GM04503 (cell line): ENCODE data around the gene SERPING1.

ENCODE experiments used
- DNase-seq: peaks from one replicate; pipeline ENCODE4 v3.0.0-alpha.2; 2012; ENCODE audit warnings: low read depth

Gene SERPING1

DNA sequence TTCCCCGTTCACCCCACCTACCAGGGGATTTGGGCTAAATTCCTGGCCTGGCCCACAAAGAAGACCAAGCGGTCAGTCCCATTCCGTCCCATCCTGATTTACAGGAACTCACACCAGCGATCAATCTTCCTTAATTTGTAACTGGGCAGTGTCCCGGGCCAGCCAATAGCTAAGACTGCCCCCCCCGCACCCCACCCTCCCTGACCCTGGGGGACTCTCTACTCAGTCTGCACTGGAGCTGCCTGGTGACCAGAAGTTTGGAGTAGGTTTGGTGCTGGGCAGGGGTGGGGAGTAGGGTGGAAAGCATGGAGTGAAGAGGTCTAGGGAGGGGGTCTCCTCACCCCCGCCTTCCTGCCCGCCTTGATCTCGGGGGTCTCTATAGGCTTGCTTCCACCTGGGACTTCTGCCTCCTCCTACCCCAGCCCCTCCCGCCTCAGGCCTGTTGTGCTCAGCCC is at the start of gene SERPING1:
Gene SERPING1 (plus strand): TSS at position 225 of the 455 bp plus-strand sequence. CDS start 586 bp downstream, outside the sequence.
- no peak for DNase-seq

DNA sequence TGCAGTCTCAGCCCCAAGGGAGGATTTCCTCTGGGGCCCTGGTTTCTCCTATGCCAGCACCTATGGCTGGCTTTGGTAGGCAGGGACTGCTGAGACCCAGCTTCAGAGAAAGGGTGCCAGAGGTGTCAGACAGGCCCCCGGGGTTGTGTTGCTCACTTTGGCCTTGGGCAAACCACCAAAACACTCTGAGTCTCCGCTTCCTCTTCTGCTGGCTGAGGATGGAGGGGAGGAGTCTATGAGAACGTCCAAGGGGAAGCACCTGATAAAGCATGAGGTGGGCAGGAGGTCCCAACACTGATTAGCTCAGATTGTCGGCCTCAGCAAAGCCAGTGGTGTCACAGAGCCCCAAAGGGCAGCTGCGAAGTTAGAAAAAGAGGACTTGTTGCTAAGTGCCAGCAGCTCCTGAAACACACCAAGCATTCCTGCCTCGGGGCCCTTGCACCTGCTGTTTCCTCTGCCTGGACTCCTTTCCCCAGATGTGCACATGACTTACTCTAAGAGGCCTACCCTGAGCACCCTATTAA is 49.6 kb upstream of the SERPING1 start:
- DNase-seq: no peak

GRCh38 chr11:57549983-57550382 is 47.5 kb upstream of the SERPING1 start:
- no peak for DNase-seq

- no peak for DNase-seq
Observed at GRCh38 chr11:57551941-57552340, 45.5 kb upstream of the SERPING1 start.

DNA sequence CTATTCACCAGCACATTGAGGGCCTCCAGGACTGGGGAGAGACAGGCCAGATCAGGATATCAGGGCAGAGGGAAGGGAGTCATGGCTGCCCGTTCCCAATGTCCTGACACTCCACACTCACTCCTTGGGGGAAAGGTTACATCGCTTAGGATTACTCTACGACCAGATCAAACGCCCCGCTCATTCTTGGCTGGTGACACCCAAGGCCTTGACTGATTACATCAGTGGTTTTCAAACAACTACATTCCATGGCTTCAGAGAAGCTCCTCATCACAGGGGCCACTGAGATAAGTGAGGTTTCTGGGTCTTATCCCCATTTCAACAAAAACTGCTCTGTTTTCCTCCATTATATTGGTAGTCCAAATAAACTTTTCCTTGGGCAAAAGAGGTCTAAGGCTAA is 45.0 kb upstream of the SERPING1 start:
- no peak for DNase-seq

GRCh38 chr11:57555393-57555792 is 42.1 kb upstream of the SERPING1 start:
- DNase-seq: no peak

DNA sequence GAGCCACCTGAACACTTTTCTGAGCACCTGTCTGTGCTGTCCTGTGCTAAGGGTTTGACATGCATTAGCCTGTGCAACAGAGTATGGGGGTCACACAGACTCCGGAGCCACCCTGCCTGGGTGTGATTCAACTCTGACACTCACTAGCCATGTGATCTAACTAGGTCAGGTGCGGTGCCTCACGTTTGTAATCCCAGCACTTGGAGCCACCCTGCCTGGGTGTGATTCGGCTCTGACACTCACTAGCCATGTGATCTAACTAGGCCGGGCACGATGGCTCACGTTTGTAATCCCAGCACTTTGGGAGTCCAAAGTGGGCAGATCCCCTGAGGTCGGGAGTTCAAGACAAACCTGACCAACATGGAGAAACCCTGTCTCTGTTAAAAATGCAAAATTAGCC is 41.4 kb upstream of the SERPING1 start:
- no peak for DNase-seq

DNA sequence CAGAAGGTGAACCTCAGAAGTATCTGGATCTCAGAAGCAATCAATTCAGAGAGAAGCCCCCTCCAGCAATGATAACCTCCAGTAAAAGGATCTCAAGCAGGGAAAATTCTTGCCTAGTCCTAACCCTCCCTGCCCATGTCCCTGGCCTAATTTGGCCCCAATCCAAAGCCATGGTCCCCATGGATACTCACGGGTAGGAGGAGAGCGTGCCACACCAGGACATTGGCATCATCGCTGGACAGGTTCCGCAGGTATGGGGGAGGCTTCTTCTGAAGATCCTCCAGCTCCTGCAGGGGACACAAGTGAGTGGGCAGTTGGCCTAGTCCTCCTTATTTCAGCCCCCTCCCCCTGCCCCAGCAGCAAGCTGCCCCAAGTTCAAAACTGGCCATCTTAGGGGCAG is 37.3 kb upstream of the SERPING1 start:
- no peak for DNase-seq

DNA sequence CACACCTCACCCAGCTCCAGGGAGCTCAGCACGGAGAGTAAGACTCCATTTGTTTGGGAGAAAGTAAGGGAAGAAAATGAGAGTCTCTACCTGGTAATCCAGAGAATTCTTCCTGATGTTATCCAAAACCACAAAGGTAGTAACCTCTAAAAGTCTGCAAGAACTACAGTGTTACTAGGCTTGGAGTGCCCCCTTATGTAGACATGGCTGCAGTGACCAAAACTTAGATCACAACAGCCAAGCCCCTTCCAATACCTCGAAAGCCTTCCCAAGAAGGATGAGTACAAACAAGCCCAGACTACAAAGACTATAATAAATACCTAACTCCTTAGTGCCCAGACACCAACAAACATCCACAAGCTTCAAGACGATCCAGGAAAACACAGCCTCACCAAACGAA is 34.9 kb upstream of the SERPING1 start:
- no peak for DNase-seq

GRCh38 chr11:57566005-57566904 is 31.2 kb upstream of the SERPING1 start:
- DNase-seq: peak; percentile 3

DNA sequence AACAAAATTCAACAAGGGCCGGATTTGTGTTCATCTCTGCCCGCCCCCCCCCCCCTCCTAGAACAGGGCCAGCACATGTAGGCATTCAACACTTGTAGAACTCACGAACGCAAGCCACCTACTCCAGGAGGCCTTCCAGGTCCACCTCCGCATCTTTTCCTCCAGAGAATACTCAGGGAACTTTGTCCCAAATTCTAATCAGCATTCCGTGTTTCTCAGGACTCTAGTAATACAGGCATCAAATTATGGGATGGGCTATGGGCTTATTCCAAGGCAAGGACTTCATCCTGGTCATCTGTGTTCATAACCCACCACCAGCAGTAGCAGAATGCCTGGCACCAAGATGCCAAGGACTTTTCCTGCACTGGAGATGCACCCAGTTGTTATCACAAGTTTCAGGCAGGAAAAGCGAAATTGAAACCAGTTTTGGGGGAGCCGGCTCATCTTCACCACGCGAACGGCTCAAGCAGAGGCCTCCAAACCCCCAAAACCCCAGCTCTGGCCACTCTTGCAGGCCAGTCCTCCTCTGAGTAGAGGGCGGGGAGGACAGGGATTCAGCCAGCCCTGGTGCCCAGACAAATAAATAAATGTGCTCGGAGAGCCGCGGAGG is 30.5 kb upstream of the SERPING1 start:
- peak; percentile 6 for DNase-seq

DNA sequence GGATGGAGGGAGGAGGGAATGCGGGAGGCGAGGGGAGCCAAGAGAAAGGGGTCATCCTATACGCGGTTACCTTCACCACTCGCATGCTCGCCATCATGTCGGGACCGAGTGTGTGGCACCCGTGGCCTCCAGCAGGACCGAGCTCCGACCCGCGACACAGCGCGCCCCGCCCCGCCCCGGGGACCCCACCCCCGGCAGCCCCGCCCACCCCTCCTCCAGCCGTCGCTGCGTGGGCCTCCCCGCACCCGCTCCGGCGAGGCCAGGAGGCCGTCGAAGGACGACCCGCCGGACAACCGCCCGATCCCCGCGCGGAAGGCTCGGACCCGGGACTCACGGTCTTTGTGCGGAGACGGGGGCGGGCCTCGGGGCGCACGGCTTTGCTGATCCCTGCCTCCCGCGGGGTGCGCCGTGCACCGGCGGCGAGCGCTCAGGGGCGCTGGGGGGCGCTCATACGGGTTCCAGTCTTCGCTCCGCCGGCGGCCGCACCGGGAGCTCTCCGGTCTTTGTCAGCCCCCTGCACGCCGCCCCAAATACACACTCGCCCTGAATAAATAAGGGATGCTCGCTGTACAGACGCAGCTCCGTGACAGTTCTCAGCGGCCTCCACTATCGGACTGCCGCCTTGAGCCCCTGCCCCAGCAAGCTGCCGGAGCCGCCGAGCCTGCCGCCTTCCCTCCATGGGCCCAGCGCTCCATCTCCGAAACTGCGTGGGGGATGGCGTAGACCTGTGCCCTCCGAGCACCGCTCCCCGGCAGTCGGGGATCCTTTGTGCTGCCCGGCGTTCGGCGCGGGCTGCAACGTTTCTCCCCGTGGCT is 29.8 kb upstream of the SERPING1 start, which contains the start of gene UBE2L6:
Gene UBE2L6 (minus strand): TSS at position 158 of the 815 bp plus-strand sequence. CDS start 61 bp downstream, at position 97.
- DNase-seq: peak; percentile 1

- peak; percentile 11 for DNase-seq
Observed at GRCh38 chr11:57568330-57568766, 29.1 kb upstream of the SERPING1 start.

- DNase-seq: no peak
Observed at GRCh38 chr11:57571606-57572005, 25.9 kb upstream of the SERPING1 start.

DNA sequence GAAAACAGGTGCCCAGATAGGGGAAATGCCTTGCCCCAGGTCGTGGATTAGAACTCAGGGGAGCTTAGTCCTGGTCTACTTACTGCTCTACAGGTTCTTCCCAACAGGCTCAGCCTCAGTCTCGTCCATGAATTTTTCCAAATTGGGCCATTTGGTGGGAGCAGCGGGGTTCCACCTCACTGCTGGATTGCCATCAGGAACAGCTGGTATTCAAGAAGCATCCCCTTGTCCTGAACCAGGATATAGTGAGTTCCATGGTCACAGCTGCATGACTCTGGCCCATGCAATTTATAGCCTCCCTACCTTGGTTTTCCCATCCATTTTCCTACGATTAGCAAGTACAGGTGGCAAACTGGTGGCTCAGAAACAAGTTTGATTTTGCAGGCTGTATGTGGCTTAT is 23.4 kb upstream of the SERPING1 start:
- no peak for DNase-seq

GRCh38 chr11:57584341-57584740 is 13.1 kb upstream of the SERPING1 start:
- no peak for DNase-seq

GRCh38 chr11:57585301-57585700 is 12.2 kb upstream of the SERPING1 start:
- DNase-seq: no peak

DNA sequence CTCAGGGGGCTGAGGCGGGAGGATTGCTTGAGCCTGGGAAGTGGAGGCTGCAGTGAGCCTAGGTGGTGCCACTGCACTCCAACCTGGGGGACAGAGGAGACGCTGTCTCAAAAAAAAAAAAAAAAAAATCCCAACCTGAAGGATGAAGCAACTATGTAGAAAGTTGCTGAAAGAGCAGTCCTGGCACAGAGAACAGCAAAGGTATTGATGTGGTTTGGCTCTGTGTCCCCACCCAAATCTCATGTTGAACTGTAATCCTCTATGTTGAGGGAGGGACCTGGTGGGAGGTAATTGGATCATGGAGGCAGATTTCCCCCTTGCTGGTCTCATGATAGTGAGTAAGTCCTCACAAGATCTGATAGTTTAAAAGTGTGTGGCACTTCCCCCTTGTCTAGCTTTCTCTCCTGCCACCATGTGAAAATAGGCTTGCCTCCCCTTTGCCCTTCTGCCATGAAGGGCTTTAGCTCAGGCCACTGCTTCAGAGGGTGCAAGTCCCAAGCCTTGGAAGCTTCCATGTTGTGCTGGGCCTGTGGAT is 10.7 kb upstream of the SERPING1 start:
- DNase-seq: no peak

DNA sequence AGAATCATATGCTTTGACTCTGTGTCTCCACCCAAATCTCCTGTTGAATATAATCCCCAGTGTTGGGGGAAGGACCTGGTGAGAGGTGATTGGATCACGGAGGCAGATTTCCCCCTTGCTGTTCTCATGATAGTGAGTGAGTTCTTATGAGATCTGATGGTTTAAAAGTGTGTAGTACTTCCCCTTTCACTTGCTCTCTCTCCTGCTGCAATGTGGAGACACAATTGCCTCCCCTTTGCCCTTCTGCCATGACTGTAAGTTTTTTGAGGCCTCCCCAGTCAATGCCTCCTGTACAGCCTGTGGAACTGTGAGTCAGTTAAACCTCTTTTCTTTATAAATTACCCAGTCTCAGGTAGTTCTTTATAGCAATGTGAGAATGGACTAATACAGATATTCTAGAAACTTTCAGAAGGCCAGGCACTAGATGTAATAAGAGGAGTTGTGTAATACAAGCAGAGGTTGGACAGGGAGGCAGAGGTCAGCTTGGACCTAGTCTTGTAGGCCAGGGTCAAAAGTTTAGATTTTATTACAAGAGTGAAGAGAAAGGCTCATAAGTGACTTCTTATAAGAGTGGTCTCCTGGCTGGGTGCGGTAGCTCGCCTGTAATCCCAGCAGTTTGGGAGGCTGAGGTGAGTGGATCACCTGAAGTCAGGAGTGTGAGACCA is 9.3 kb upstream of the SERPING1 start:
- no peak for DNase-seq

DNA sequence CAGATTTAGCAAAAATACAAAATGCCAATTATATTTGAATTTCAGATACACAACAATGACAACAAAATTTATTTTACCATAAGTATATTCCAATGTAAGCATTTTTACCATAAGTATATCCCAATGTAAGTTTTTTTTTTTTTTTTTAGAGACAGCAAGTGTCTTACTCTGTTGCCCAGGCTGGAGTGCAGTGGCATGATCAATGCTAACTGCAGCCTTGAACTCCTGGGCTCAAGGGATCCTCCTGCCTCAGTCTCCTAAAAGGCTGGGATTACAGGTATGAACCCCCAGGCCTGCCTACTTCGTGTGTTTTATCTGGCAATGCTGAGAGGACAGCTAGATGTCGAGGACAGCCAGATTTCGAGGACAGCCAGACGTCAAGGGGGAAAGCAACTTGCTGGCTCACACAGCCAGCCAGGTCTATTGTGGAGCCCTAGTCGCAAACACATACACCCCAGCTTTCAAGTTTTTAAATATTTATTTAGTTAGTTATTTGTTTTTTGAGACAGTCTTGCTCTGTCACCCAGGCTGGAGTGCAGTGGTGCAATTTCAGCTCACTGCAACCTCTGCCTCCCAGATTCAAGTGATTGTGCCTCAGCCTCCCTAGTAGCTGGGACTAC is 1.1 kb upstream of the SERPING1 start:
- no peak for DNase-seq
